Measurements from ENCODE around the gene SPRED3. TPM values are rescaled to one million over a fixed set of nuclear protein-coding genes. Genes with fewer than 3 reads are reported as not detected.

SPRED3 gene
- total RNA-seq, 2 experiments from 2014 or later = 0.09 to 3.0 TPM

DNA sequence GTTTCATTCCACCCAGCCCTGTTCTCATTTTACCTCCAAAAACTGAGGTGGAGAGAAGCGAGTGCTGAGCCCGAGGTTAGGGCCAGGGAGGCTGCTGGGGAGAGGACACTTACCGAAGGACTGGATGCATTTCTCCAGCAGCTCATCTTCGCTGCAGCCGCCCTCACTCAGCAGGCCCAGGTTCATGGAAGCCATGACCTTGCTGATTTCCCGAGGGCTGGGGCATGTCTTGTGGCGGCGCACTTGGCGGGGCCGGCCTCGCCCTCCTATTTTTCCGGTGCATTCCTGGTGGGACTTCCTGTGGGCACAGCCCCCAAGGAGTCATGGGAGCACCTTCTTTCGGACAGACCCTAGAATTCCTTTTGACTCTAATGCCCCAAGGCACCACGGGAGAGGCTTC, 33.4 kb downstream of the SPRED3 start:
- intact Hi-C loops (cut with micrococcal nuclease; ENCODE audit: unreplicated experiment) = no loop called here
- H3K36me3 ChIP-seq (ENCODE audit: insufficient read depth, low read length) = no peaks in the 10 kb centered on the region
- CTCF ChIA-PET (ENCODE audit: unreplicated experiment) = no interaction called here

DNA sequence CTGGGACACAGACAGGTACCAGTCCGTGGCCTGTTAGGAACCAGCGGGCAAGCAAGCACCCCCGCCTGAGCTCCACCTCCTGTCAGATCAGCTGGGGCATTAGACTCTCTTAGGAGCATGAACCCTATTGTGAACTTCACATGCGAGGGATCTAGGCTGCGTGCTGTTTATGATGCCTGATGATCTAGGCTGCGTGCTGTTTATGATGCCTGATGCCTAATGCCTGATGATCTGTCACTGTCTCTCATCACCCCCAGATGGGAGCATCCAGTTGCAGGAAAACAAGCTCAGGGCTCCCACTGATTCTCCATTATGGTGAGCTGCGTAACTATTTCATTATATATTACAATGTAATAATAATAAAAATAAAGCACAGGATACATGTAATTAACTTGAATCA, 33.9 kb downstream of the SPRED3 start:
- CTCF ChIA-PET (ENCODE audit: unreplicated experiment) = no interaction called here
- Histone ChIP-seq H3K4me1 (ENCODE audit: insufficient read depth, low read length, poor library complexity, severe bottlenecking) (peaks cover 8% of the 10 kb centered on the region), H3K9me2 (ENCODE audit: insufficient read depth, low read length) (no peaks in the 10 kb centered on the region), H3K4me3 (ENCODE audit: low read depth, low read length, poor library complexity, severe bottlenecking) (no peak overlapping the region), H4K20me1 (ENCODE audit: insufficient read depth, low read length) (no peaks in the 10 kb centered on the region), H3K79me2 (ENCODE audit: insufficient read depth, low read depth, low read length) (no peaks in the 10 kb centered on the region), H3K4me2 (ENCODE audit: low read length) (no peak overlapping the region), H3K27ac (ENCODE audit: low read depth, low read length, poor library complexity, severe bottlenecking) (no peak overlapping the region), H2AFZ (ENCODE audit: low read length) (no peak overlapping the region), H3K36me3 (ENCODE audit: insufficient read depth, low read length) (no peaks in the 10 kb centered on the region), H3K9me3 (ENCODE audit: low read length) (no peaks in the 10 kb centered on the region)
- intact Hi-C loops (cut with micrococcal nuclease; ENCODE audit: unreplicated experiment) = no loop called here
- BruUV-seq (replicated peaks) = no TSS peak
- POLR2A ChIA-PET = no interaction called here
- DNase-seq (ENCODE audit: low spot score) = no peak
- TF ChIP-seq, protein P1, sequence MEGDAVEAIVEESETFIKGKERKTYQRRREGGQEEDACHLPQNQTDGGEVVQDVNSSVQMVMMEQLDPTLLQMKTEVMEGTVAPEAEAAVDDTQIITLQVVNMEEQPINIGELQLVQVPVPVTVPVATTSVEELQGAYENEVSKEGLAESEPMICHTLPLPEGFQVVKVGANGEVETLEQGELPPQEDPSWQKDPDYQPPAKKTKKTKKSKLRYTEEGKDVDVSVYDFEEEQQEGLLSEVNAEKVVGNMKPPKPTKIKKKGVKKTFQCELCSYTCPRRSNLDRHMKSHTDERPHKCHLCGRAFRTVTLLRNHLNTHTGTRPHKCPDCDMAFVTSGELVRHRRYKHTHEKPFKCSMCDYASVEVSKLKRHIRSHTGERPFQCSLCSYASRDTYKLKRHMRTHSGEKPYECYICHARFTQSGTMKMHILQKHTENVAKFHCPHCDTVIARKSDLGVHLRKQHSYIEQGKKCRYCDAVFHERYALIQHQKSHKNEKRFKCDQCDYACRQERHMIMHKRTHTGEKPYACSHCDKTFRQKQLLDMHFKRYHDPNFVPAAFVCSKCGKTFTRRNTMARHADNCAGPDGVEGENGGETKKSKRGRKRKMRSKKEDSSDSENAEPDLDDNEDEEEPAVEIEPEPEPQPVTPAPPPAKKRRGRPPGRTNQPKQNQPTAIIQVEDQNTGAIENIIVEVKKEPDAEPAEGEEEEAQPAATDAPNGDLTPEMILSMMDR (conservative IDR thresholded peaks at IDR 0.05; ENCODE audit: low read length) = no peak
- no peak for TF ChIP-seq EZH2phosphoT487 (IDR thresholded peaks at IDR 0.05; ENCODE audit: borderline replicate concordance, low read depth, low read length)

More for the DNA sequence above, 33.4 kb downstream of the SPRED3 start:
- no TSS peak for BruUV-seq (replicated peaks)
- Histone ChIP-seq H4K20me1 (ENCODE audit: insufficient read depth, low read length) (no peaks in the 10 kb centered on the region), H3K4me2 (ENCODE audit: low read length) (no peak overlapping the region), H3K4me1 (ENCODE audit: insufficient read depth, low read length, poor library complexity, severe bottlenecking) (peaks cover 12% of the 10 kb centered on the region), H3K27ac (ENCODE audit: low read depth, low read length, poor library complexity, severe bottlenecking) (no peak overlapping the region), H2AFZ (ENCODE audit: low read length) (no peak overlapping the region), H3K79me2 (ENCODE audit: insufficient read depth, low read depth, low read length) (no peaks in the 10 kb centered on the region), H3K9me3 (ENCODE audit: low read length) (no peaks in the 10 kb centered on the region), H3K4me3 (ENCODE audit: low read depth, low read length, poor library complexity, severe bottlenecking) (no peak overlapping the region), H3K9me2 (ENCODE audit: insufficient read depth, low read length) (no peaks in the 10 kb centered on the region)
- TF ChIP-seq EZH2phosphoT487 (IDR thresholded peaks at IDR 0.05; ENCODE audit: borderline replicate concordance, low read depth, low read length) = no peak
- POLR2A ChIA-PET = interaction anchor here (0.6 kb wide), 1 partner anchor 34 kb away, joined by 3 read pairs; no protein-coding TSS in a partner anchor
- DNase-seq (ENCODE audit: low spot score) = no peak

DNA sequence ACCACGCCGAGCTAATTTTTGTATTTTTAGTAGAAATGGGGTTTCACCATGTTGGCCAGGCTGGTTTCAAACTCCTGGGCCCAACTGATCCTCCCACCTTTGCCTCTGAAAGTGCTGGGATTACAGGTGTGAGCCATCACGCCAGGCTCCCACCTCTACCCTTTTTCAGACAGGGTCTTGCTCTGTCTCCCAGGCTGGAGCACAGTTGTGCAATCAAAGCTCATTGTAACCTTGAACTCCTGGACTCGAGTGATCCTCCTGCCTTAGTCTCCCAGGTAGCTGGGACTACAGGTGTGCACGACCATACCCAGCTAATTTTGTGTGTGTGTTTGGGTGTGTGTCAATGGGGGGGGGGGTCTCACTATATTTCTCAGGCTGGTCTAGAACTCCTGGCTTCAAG, 35.8 kb downstream of the SPRED3 start:
- BruUV-seq (replicated peaks) = no TSS peak
- H3K9me2 ChIP-seq (ENCODE audit: insufficient read depth, low read length) = no peaks in the 10 kb centered on the region
- H3K27ac ChIP-seq (ENCODE audit: low read depth, low read length, poor library complexity, severe bottlenecking) = no peak overlapping the region
- DNase-seq (ENCODE audit: low spot score) = no peak
- CTCF ChIA-PET (ENCODE audit: unreplicated experiment) = no interaction called here
- no peak overlapping the region for H2AFZ ChIP-seq (ENCODE audit: low read length)
- H3K9me3 ChIP-seq (ENCODE audit: low read length) = no peaks in the 10 kb centered on the region
- TF ChIP-seq EZH2phosphoT487 (IDR thresholded peaks at IDR 0.05; ENCODE audit: borderline replicate concordance, low read depth, low read length) = no peak
- TF ChIP-seq, protein P1 (conservative IDR thresholded peaks at IDR 0.05; ENCODE audit: low read length) = no peak
- no peaks in the 10 kb centered on the region for H3K4me1 ChIP-seq (ENCODE audit: insufficient read depth, low read length, poor library complexity, severe bottlenecking)
- H3K4me2 ChIP-seq (ENCODE audit: low read length) = no peak overlapping the region
- no peaks in the 10 kb centered on the region for H3K36me3 ChIP-seq (ENCODE audit: insufficient read depth, low read length)
- no peaks in the 10 kb centered on the region for H4K20me1 ChIP-seq (ENCODE audit: insufficient read depth, low read length)
- H3K79me2 ChIP-seq (ENCODE audit: insufficient read depth, low read depth, low read length) = no peaks in the 10 kb centered on the region
- no peak overlapping the region for H3K4me3 ChIP-seq (ENCODE audit: low read depth, low read length, poor library complexity, severe bottlenecking)
- intact Hi-C loops (cut with micrococcal nuclease; ENCODE audit: unreplicated experiment) = no loop called here
- POLR2A ChIA-PET = interaction anchor here (0.7 kb wide), 2 partner anchors 157 to 282 kb away, joined by 4 read pairs; no protein-coding TSS in a partner anchor

Measured in OCI-LY7 (cell line).